Lower leg skin (tissue), 3 donors: Measurements from ENCODE around the gene CPLX3.

ENCODE experiments used
- CTCF ChIP-seq, 3 donors: fragments of 450-650 bp; IDR thresholded peaks; one replicate each; pipeline ENCODE4 v1.5.1; 2016; ENCODE audit warnings: antibody characterized with exemption in 3 of 3, mild to moderate bottlenecking in 3 of 3, moderate library complexity in 2 of 3
- POLR2A ChIP-seq, 2 donors: fragments of 450-650 bp; IDR thresholded peaks; one replicate each; pipeline ENCODE4 v1.6.1; 2016 to 2017; ENCODE audit warnings: antibody characterized with exemption in 2 of 2, mild to moderate bottlenecking in 1 of 2, moderate library complexity in 1 of 2

- no peak for TF ChIP-seq CTCF (IDR thresholded peaks at IDR 0.05)
- no peak for TF ChIP-seq POLR2A (IDR thresholded peaks at IDR 0.05)
Observed at GRCh38 chr15:74794970-74795349, 31.5 kb upstream of the CPLX3 start.
